DND-41 (cell line): ENCODE results near the gene MYH16.
"Not testable (repeated sequence)": the region's sequence is repeated elsewhere in the genome, so short reads cannot be mapped to it uniquely, and the experiment has no call there.

Source experiments
- ATAC-seq: fragments of 200-7000 bp; cut with Tn5 transposase; 3 replicates; pipeline ENCODE4 v1.9.1; 2021; ENCODE audit warnings: low read depth; ENCODE audit not compliant: insufficient read depth
- DNase-seq: peaks from one replicate; pipeline ENCODE4 v3.0.0-alpha.2; 2020
- H2AFZ ChIP-seq: 2 replicates; pipeline ENCODE4 v1.6.0; 2012; ENCODE audit warnings: low read depth, low read length
- H3K27ac ChIP-seq: 2 replicates; pipeline ENCODE4 v1.5.1; 2012; ENCODE audit warnings: low read length, inconsistent platforms
- H3K27me3 ChIP-seq: fragments of 200-600 bp; sonication (generic); 2 replicates; pipeline ENCODE4 v1.6.0; 2012; ENCODE audit warnings: low read length, mild to moderate bottlenecking, inconsistent platforms; ENCODE audit not compliant: insufficient read depth, poor library complexity
- H3K36me3 ChIP-seq: 2 replicates; pipeline ENCODE4 v1.5.1; 2012; ENCODE audit warnings: low read length, inconsistent platforms; ENCODE audit not compliant: insufficient read depth
- H3K4me1 ChIP-seq: 2 replicates; pipeline ENCODE4 v1.5.1; 2012; ENCODE audit warnings: mild to moderate bottlenecking, low read length; ENCODE audit not compliant: insufficient read depth
- H3K4me2 ChIP-seq: 2 replicates; pipeline ENCODE4 v1.6.0; 2012; ENCODE audit warnings: mild to moderate bottlenecking, moderate library complexity, low read length, inconsistent platforms; ENCODE audit not compliant: insufficient read depth
- H3K4me3 ChIP-seq, 2 experiments: fragments of 200-600 bp in 1 of 2; shearing (Covaris generic) in 1 of 2; 2 replicates each; pipeline ENCODE4 v1.5.1; 2012 to 2016; ENCODE audit warnings: inconsistent platforms in 2 of 2, low read length in 2 of 2, mild to moderate bottlenecking in 2 of 2, low read depth in 1 of 2, moderate library complexity in 1 of 2
- H3K79me2 ChIP-seq: 2 replicates; pipeline ENCODE4 v1.6.0; 2012; ENCODE audit warnings: low read length, inconsistent platforms; ENCODE audit not compliant: insufficient read depth
- H3K9ac ChIP-seq: 2 replicates; pipeline ENCODE4 v1.6.0; 2012; ENCODE audit warnings: low read depth, mild to moderate bottlenecking, inconsistent platforms, low read length, moderate library complexity
- H3K9me3 ChIP-seq: 2 replicates; pipeline ENCODE4 v1.5.1; 2012; ENCODE audit warnings: low read length, moderate library complexity, mild to moderate bottlenecking, inconsistent platforms; ENCODE audit not compliant: insufficient read depth, severe bottlenecking
- H4K20me1 ChIP-seq: 2 replicates; pipeline ENCODE4 v1.6.0; 2012; ENCODE audit warnings: low read length; ENCODE audit not compliant: insufficient read depth
- CTCF ChIP-seq: IDR thresholded peaks from 2 replicates; pipeline ENCODE4 v1.5.1; 2012; ENCODE audit warnings: borderline replicate concordance, low read length, moderate library complexity, mild to moderate bottlenecking; ENCODE audit not compliant: poor library complexity, severe bottlenecking; ENCODE audit errors: extremely low read depth
- EZH2 ChIP-seq: IDR thresholded peaks from 3 replicates; pipeline ENCODE4 v1.6.1; 2012; ENCODE audit warnings: borderline replicate concordance, low read depth, mild to moderate bottlenecking, moderate library complexity, low read length, inconsistent platforms; ENCODE audit not compliant: severe bottlenecking

Gene MYH16

GRCh38 chr7:99339595-99339994 is 67.0 kb downstream of the MYH16 start:
- Histone ChIP-seq H3K4me3 (no peak overlapping the region), H4K20me1 (no peaks in the 10 kb centered on the region; the same call in 1 of the 2 replicates), H3K9ac (no peak overlapping the region), H3K27me3 (no peaks in the 10 kb centered on the region), H2AFZ (no peak overlapping the region), H3K36me3 (peaks cover 89% of the 10 kb centered on the region), H3K27ac (no peak overlapping the region), H3K79me2 (peaks cover 19% of the 10 kb centered on the region), H3K4me1 (no peaks in the 10 kb centered on the region), H3K9me3 (no peaks in the 10 kb centered on the region), H3K4me2 (no peak overlapping the region)
- no peak for TF ChIP-seq CTCF
- no peak for TF ChIP-seq EZH2
- ATAC-seq = no peak
- no peak for DNase-seq

GRCh38 chr7:99340659-99341058 is 68.0 kb downstream of the MYH16 start:
- Histone ChIP-seq H3K9ac (no peak overlapping the region), H3K4me2 (no peak overlapping the region), H3K4me1 (no peaks in the 10 kb centered on the region), H3K36me3 (peaks cover 91% of the 10 kb centered on the region), H3K4me3 (no peak overlapping the region), H3K27me3 (no peaks in the 10 kb centered on the region), H2AFZ (no peak overlapping the region), H3K27ac (no peak overlapping the region), H3K9me3 (no peaks in the 10 kb centered on the region), H4K20me1 (no peaks in the 10 kb centered on the region), H3K79me2 (peaks cover 13% of the 10 kb centered on the region)
- TF ChIP-seq EZH2 (no peak), CTCF (no peak)
- ATAC-seq = no peak
- DNase-seq = no peak

- H3K9me3 ChIP-seq = no peaks in the 10 kb centered on the region
- H3K4me2 ChIP-seq = no peak overlapping the region
- no peak overlapping the region for H3K27ac ChIP-seq
- H3K79me2 ChIP-seq = peaks cover 10% of the 10 kb centered on the region; the same call in 1 of the 2 replicates
- H4K20me1 ChIP-seq = peaks cover 3% of the 10 kb centered on the region; the same call in 1 of the 2 replicates
- H3K27me3 ChIP-seq = no peaks in the 10 kb centered on the region
- no peaks in the 10 kb centered on the region for H3K4me1 ChIP-seq
- no peak for TF ChIP-seq CTCF
- TF ChIP-seq EZH2 = no peak
- H3K9ac ChIP-seq = no peak overlapping the region
- no peak for DNase-seq
- no peak overlapping the region for H3K4me3 ChIP-seq
- peaks cover 89% of the 10 kb centered on the region for H3K36me3 ChIP-seq
- ATAC-seq = no peak
- no peak overlapping the region for H2AFZ ChIP-seq
These were observed 71.5 kb downstream of the MYH16 start for GRCh38 chr7:99344061-99344647.

GRCh38 chr7:99350641-99351040 is 78.0 kb downstream of the MYH16 start:
- not testable (repeated sequence) for H3K27ac ChIP-seq, DNase-seq, ATAC-seq

More at GRCh38 chr7:99350641-99351040, 78.0 kb downstream of the MYH16 start:
- H3K9me3 ChIP-seq, H3K79me2 ChIP-seq, H3K27me3 ChIP-seq, H2AFZ ChIP-seq, H3K4me1 ChIP-seq, H3K4me3 ChIP-seq, H4K20me1 ChIP-seq, H3K9ac ChIP-seq, H3K4me2 ChIP-seq: not testable (repeated sequence)
- H3K36me3 ChIP-seq = peaks cover 80% of the 10 kb centered on the region
